GM12878 (cell line): ENCODE data around the gene HHAT. TPM values are rescaled to one million over a fixed set of nuclear protein-coding genes. Genes with fewer than 3 reads are reported as not detected.

Experiments
- ATAC-seq: fragments of 200-7000 bp; cut with Tn5 transposase; 3 replicates; pipeline ENCODE4 v1.9.1; 2020; ENCODE audit warnings: mild to moderate bottlenecking, moderate library complexity
- BruUV-seq: library from RNA; stranded (reverse); fragments of 400-500 nt; replicated peaks from 2 replicates; lab custom pipeline; 2021; lab: Mats Ljungman, UMichigan
- CTCF ChIA-PET: fragments of 300-600 bp; sonication (Branson Sonifier 250); formaldehyde crosslinking; extraction: SDS; loops from one replicate; lab custom pipeline; 2021; ENCODE audit warnings: inconsistent platforms; lab: Yijun Ruan, JAX
- POLR2A ChIA-PET: fragments of 350-600 bp; formaldehyde crosslinking; extraction: SDS; loops from one replicate; lab custom pipeline; 2021; ENCODE audit warnings: inconsistent platforms; lab: Charles Lee
- RAD21 ChIA-PET: fragments of 300-600 bp; sonication (Branson Sonifier 250); formaldehyde crosslinking; loops from one replicate; lab custom pipeline; 2023; ENCODE audit warnings: antibody characterized with exemption; ENCODE audit not compliant: unreplicated experiment; lab: Charles Lee
- SMC1A ChIA-PET: fragments of 300-600 bp; sonication (Branson Sonifier 250); formaldehyde crosslinking; loops from one replicate; lab custom pipeline; 2023; ENCODE audit not compliant: unreplicated experiment, uncharacterized antibody; lab: Charles Lee
- DNase-seq: peaks from one replicate; pipeline ENCODE4 v3.0.0-alpha.2; 2011; ENCODE audit warnings: low read depth, low spot score
- FAIRE-seq: peaks from 3 replicates; lab custom pipeline; 2011; peaks lifted over from hg19 to GRCh38; lab: Jason Lieb, UNC
- H2AFZ ChIP-seq: 2 replicates; pipeline ENCODE4 v1.6.0; 2011; ENCODE audit warnings: low read depth, low read length, control low read depth; ENCODE audit not compliant: control insufficient read depth
- H3K27ac ChIP-seq: 2 replicates; pipeline ENCODE4 v1.5.1; 2011; ENCODE audit warnings: control low read depth; ENCODE audit not compliant: control insufficient read depth, insufficient read depth
- H3K27me3 ChIP-seq, 2 experiments: replicated peaks in 1 of 2; 2 replicates each; pipeline versions ENCODE4 v1.6.0 to v1.6.1; 2011; ENCODE audit warnings: low read length in 1 of 2; ENCODE audit not compliant: control insufficient read depth in 2 of 2, insufficient read depth in 2 of 2
- H3K36me3 ChIP-seq, 2 experiments: 2 replicates each; pipeline ENCODE4 v1.5.1; 2011; ENCODE audit warnings: low read length in 1 of 2; ENCODE audit not compliant: control insufficient read depth in 2 of 2, insufficient read depth in 2 of 2
- H3K4me1 ChIP-seq: 2 replicates; pipeline ENCODE4 v1.6.1; 2011; ENCODE audit warnings: mild to moderate bottlenecking, low read length, moderate library complexity, mixed read lengths; ENCODE audit not compliant: control insufficient read depth, insufficient read depth
- H3K4me2 ChIP-seq: 2 replicates; pipeline ENCODE4 v1.6.0; 2011; ENCODE audit warnings: control low read depth; ENCODE audit not compliant: control insufficient read depth, insufficient read depth
- H3K4me3 ChIP-seq: fragments of 200-600 bp; sonication (generic); 2 replicates; pipeline ENCODE4 v1.5.1; 2016
- H3K79me2 ChIP-seq: 2 replicates; pipeline ENCODE4 v1.6.0; 2011; ENCODE audit warnings: low read length; ENCODE audit not compliant: control insufficient read depth, insufficient read depth
- H3K9ac ChIP-seq: 2 replicates; pipeline ENCODE4 v1.8.0; 2011; ENCODE audit warnings: low read length, control low read depth, mixed read lengths; ENCODE audit not compliant: control insufficient read depth, insufficient read depth
- H3K9me3 ChIP-seq: replicated peaks from 3 replicates; pipeline ENCODE4 v1.5.1; 2011; ENCODE audit warnings: mild to moderate bottlenecking, low read length; ENCODE audit not compliant: control insufficient read depth, insufficient read depth
- H4K20me1 ChIP-seq: 2 replicates; pipeline ENCODE4 v1.6.0; 2011; ENCODE audit not compliant: control insufficient read depth, insufficient read depth
- ASH2L ChIP-seq: fragments of 300-600, 200-600 bp; sonication (generic); IDR thresholded peaks from 2 replicates; pipeline ENCODE4 v1.6.1; 2017; ENCODE audit warnings: low read depth, mild to moderate bottlenecking, borderline replicate concordance
- BACH1 ChIP-seq: fragments of 450-650 bp; IDR thresholded peaks from 2 replicates; pipeline ENCODE4 v1.6.1; 2017; ENCODE audit warnings: mild to moderate bottlenecking, borderline replicate concordance
- CBX5 ChIP-seq: sonication (generic); IDR thresholded peaks from 2 replicates; pipeline ENCODE4 v1.6.1; 2016; ENCODE audit warnings: low read depth, moderate library complexity, mild to moderate bottlenecking, inconsistent platforms
- CREM ChIP-seq: IDR thresholded peaks from 2 replicates; pipeline ENCODE4 v1.6.1; 2014; ENCODE audit warnings: antibody characterized with exemption, low read depth
- FOXK2 ChIP-seq: fragments of 450-650 bp; IDR thresholded peaks from 2 replicates; pipeline ENCODE4 v1.6.1; 2017; ENCODE audit warnings: mild to moderate bottlenecking, moderate library complexity
- HDGF ChIP-seq: fragments of 450-650 bp; IDR thresholded peaks from 2 replicates; pipeline ENCODE4 v1.6.1; 2016; ENCODE audit warnings: antibody characterized with exemption
- MEF2B ChIP-seq: fragments of 450-650 bp; IDR thresholded peaks from 2 replicates; pipeline ENCODE4 v1.6.1; 2018; ENCODE audit warnings: mild to moderate bottlenecking, moderate library complexity; ENCODE audit not compliant: partially characterized antibody, poor library complexity, severe bottlenecking
- NR2F1 ChIP-seq: fragments of 450-650 bp; conservative IDR thresholded peaks from 2 replicates; pipeline ENCODE4 v1.6.1; 2017; ENCODE audit warnings: mild to moderate bottlenecking
- RELB ChIP-seq: fragments of 450-650 bp; IDR thresholded peaks from 2 replicates; pipeline ENCODE4 v1.6.1; 2017; ENCODE audit warnings: low read depth, mild to moderate bottlenecking, moderate library complexity
- SMARCA5 ChIP-seq: fragments of 450-650 bp; IDR thresholded peaks from 2 replicates; pipeline ENCODE4 v1.6.1; 2017; ENCODE audit warnings: mild to moderate bottlenecking
- SREBF1 ChIP-seq: IDR thresholded peaks from 2 replicates; pipeline ENCODE4 v1.6.1; 2012; ENCODE audit warnings: mild to moderate bottlenecking, low read length
- STAT1 ChIP-seq: fragments of 450-650 bp; conservative IDR thresholded peaks from 2 replicates; pipeline ENCODE4 v1.6.1; 2014; ENCODE audit warnings: antibody characterized with exemption, mild to moderate bottlenecking
- TAF1 ChIP-seq: IDR thresholded peaks from 2 replicates; pipeline ENCODE4 v1.6.1; 2011; ENCODE audit warnings: mild to moderate bottlenecking, low read depth, low read length, borderline replicate concordance
- TBL1XR1 ChIP-seq: IDR thresholded peaks from 2 replicates; pipeline ENCODE4 v1.6.1; 2012; ENCODE audit warnings: low read depth, low read length, improper control_type of control experiment
- TCF12 ChIP-seq: IDR thresholded peaks from 2 replicates; pipeline ENCODE4 v1.6.1; 2011; ENCODE audit warnings: low read depth, mild to moderate bottlenecking, low read length
- USF2 ChIP-seq: IDR thresholded peaks from 2 replicates; pipeline ENCODE4 v1.6.1; 2011; ENCODE audit warnings: low read depth, low read length, improper control_type of control experiment, borderline replicate concordance
- ZBTB40 ChIP-seq: fragments of 450-650 bp; IDR thresholded peaks from 2 replicates; pipeline ENCODE4 v1.6.1; 2016; ENCODE audit warnings: mild to moderate bottlenecking, moderate library complexity, borderline replicate concordance
- in situ Hi-C: fragments of 300-500 bp; cut with MboI; formaldehyde crosslinking; loops from 9 replicates; pipeline ENCODE4 v1.14.3; 2018; ENCODE audit warnings: mixed read lengths
- intact Hi-C: fragments of 100-400 bp; cut with micrococcal nuclease; formaldehyde crosslinking; loops from one replicate; pipeline ENCODE4 v1.14.2; 2022; ENCODE audit not compliant: unreplicated experiment
- polyA plus RNA-seq, 11 experiments: library from polyadenylated mRNA; depleted of rRNA in 4 of 11; unstranded in 6 of 11; stranded (reverse) in 5 of 11; fragments of >200 nt; fragmentation: Nextera tagmentation in 4 of 11; fragmentation: Illumina TruSeq in 1 of 11; extraction: Ambion mirVana in 4 of 11; extraction: Trizol in 1 of 11; gene quantifications; 1 replicate in 1 of 11; 2 replicates in 10 of 11; pipeline versions ENCODE4 v1.2.1 to v1.2.3, GENCODE V29; 2011 to 2016; ENCODE audit warnings: inconsistent platforms in 2 of 11, missing spikeins in 2 of 11, low read depth in 1 of 11
- total RNA-seq, 4 experiments: library from RNA; depleted of rRNA in 3 of 4; stranded (reverse); fragments of >200 nt in 3 of 4; fragmentation: Illumina TruSeq in 1 of 4; extraction: Trizol in 1 of 4; gene quantifications; 2 replicates each; pipeline versions ENCODE4 v1.2.1 to v1.2.3, GENCODE V29; 2013 to 2021

Gene HHAT
- total and polyA plus RNA-seq, 10 of the 15 experiments (the other 5 are each of a cell fraction or from before 2014, with no cell fraction given), result 1.2 to 37.6 (median 2.6) TPM

- peak; percentile 64 for TF ChIP-seq MEF2B
- TF ChIP-seq RELB, result no peak
- TF ChIP-seq CBX5, result no peak
- no peak for TF ChIP-seq ASH2L
These were observed 112.3 kb downstream of the HHAT start (continued) for GRCh38 chr1:210441028-210441427.

- RAD21 ChIA-PET, result interaction anchor here (1.0 kb wide), 1 partner anchor 19 kb away, joined by 3 read pairs; no protein-coding TSS in a partner anchor
- no peak overlapping the region for H2AFZ ChIP-seq
- H3K27ac ChIP-seq, result no peak overlapping the region
- CTCF ChIA-PET, result interaction anchor here (1.1 to 6.9 kb wide), 4 partner anchors 13 to 44 kb away, joined by 3 to 53 read pairs (median 6); no protein-coding TSS in a partner anchor
- no peak overlapping the region for H3K9ac ChIP-seq
- in situ Hi-C loops, result no loop called here
- H3K36me3 ChIP-seq, result no peaks in the 10 kb centered on the region
- DNase-seq (no peak), ATAC-seq (no peak), FAIRE-seq (no peak)
- no peaks in the 10 kb centered on the region for H3K79me2 ChIP-seq
- H3K4me3 ChIP-seq, result no peak overlapping the region
- H3K9me3 ChIP-seq, result no peaks in the 10 kb centered on the region
- intact Hi-C loops, result no loop called here
- SMC1A ChIA-PET, result interaction anchor here (2.9 to 4.1 kb wide), 2 partner anchors 41 to 504 kb away, joined by 11 to 42 read pairs; no protein-coding TSS in a partner anchor
- H3K27me3 ChIP-seq, result no peaks in the 10 kb centered on the region
- no peaks in the 10 kb centered on the region for H4K20me1 ChIP-seq
- no peak overlapping the region for H3K4me2 ChIP-seq
- BruUV-seq, result no TSS peak
- H3K4me1 ChIP-seq, result no peaks in the 10 kb centered on the region
- POLR2A ChIA-PET, result no interaction called here
- TF ChIP-seq USF2 (no peak), NR2F1 (no peak), CREM (no peak), TCF12 (no peak), ZBTB40 (no peak), TBL1XR1 (no peak), HDGF (no peak), SMARCA5 (no peak), FOXK2 (no peak), BACH1 (no peak), STAT1 (no peak), TAF1 (no peak), SREBF1 (no peak)
These were observed 116.8 kb downstream of the HHAT start for GRCh38 chr1:210445485-210445884.
